Fibroblast of lung (primary cell): ENCODE results near the gene NPY1R.

ENCODE experiments used
- EZH2 ChIP-seq: IDR thresholded peaks from 2 replicates; pipeline ENCODE4 v1.5.1; 2012; ENCODE audit warnings: low read length, control low read depth, mild to moderate bottlenecking; ENCODE audit errors: missing control alignments
- TF ChIP-seq, protein P1 (sequence below), 2 donors: IDR thresholded peaks in 1 of 2; conservative IDR thresholded peaks in 1 of 2; 1 replicate in 1 of 2; 2 replicates in 1 of 2; pipeline ENCODE4 v1.5.1; 2011 to 2012; ENCODE audit warnings: low read length in 2 of 2, control low read depth in 1 of 2, inconsistent platforms in 1 of 2, low read depth in 1 of 2, mild to moderate bottlenecking in 1 of 2

- TF ChIP-seq, protein P1, sequence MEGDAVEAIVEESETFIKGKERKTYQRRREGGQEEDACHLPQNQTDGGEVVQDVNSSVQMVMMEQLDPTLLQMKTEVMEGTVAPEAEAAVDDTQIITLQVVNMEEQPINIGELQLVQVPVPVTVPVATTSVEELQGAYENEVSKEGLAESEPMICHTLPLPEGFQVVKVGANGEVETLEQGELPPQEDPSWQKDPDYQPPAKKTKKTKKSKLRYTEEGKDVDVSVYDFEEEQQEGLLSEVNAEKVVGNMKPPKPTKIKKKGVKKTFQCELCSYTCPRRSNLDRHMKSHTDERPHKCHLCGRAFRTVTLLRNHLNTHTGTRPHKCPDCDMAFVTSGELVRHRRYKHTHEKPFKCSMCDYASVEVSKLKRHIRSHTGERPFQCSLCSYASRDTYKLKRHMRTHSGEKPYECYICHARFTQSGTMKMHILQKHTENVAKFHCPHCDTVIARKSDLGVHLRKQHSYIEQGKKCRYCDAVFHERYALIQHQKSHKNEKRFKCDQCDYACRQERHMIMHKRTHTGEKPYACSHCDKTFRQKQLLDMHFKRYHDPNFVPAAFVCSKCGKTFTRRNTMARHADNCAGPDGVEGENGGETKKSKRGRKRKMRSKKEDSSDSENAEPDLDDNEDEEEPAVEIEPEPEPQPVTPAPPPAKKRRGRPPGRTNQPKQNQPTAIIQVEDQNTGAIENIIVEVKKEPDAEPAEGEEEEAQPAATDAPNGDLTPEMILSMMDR (conservative IDR thresholded peaks at IDR 0.05 in 1 of 2, IDR thresholded peaks at IDR 0.05 in 1 of 2; ENCODE audit: low read depth in 1 of 2, low read length in 2 of 2) = no peak
- no peak for TF ChIP-seq EZH2
Observed at GRCh38 chr4:163356104-163356503, 23.7 kb upstream of the NPY1R start.
